ENCODE data around the gene SCNN1A. TPM values are rescaled to one million over a fixed set of nuclear protein-coding genes. Genes with fewer than 3 reads are reported as not detected.

The SCNN1A gene
- total and polyA plus RNA-seq, 4 donors: 86.6 to 312 (median 125) TPM

DNA sequence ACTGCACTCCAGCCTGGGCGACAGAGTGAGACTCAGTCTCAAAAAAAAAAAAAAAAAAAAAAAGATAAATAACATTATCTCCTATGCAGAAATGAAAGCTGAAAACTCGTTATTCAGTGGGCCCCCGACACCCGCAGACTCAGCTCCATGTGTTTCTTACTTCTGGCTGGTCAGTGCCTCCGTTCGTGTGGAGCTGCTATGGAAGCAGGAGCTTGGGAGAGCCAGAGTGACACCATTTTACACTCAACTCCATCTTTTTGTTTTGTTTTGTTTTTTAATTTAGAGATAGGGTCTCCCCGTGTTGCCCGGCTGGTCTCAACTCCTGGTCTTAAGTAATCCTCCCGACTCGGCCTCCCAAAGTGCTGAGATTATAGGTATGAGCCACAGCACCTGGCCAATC lies 78.2 kb downstream of the SCNN1A start:
- H3K27ac ChIP-seq (ENCODE audit: low read depth in 1 of 2, low read length in 1 of 2): no peak overlapping the region
- TF ChIP-seq, protein P1, sequence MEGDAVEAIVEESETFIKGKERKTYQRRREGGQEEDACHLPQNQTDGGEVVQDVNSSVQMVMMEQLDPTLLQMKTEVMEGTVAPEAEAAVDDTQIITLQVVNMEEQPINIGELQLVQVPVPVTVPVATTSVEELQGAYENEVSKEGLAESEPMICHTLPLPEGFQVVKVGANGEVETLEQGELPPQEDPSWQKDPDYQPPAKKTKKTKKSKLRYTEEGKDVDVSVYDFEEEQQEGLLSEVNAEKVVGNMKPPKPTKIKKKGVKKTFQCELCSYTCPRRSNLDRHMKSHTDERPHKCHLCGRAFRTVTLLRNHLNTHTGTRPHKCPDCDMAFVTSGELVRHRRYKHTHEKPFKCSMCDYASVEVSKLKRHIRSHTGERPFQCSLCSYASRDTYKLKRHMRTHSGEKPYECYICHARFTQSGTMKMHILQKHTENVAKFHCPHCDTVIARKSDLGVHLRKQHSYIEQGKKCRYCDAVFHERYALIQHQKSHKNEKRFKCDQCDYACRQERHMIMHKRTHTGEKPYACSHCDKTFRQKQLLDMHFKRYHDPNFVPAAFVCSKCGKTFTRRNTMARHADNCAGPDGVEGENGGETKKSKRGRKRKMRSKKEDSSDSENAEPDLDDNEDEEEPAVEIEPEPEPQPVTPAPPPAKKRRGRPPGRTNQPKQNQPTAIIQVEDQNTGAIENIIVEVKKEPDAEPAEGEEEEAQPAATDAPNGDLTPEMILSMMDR (IDR thresholded peaks at IDR 0.05; ENCODE audit: control extremely low read depth, extremely low read depth): no peak

More for the DNA sequence above, 78.2 kb downstream of the SCNN1A start:
- Histone ChIP-seq H3K9ac (ENCODE audit: insufficient read depth in 1 of 2, low read length in 2 of 2) (no peak overlapping the region), H3K4me3 (no peak overlapping the region), H3K36me3 (ENCODE audit: control insufficient read depth in 4 of 4, insufficient read depth in 4 of 4, low read length in 4 of 4) (no peaks in the 10 kb centered on the region), H3K4me1 (ENCODE audit: control insufficient read depth in 5 of 5, insufficient read depth in 5 of 5, low read length in 5 of 5) (peaks cover 0 to 7% (median 0%) of the 10 kb centered on the region in 5 donors), H3K27me3 (ENCODE audit: control insufficient read depth in 3 of 3, insufficient read depth in 3 of 3, low read length in 2 of 3) (peaks cover 0 to 3% (median 0%) of the 10 kb centered on the region in 3 donors), H3K9me3 (ENCODE audit: control insufficient read depth in 4 of 4, insufficient read depth in 3 of 4, low read length in 3 of 4) (no peaks in the 10 kb centered on the region)
- ATAC-seq (ENCODE audit: insufficient read depth, low FRiP score): no peak
- WGBS, 2 donors: 93 to 96% methylated on average over 9 of the region's 10 CpGs
- DNase-seq: no peak

Small RNA genes lying within 50 kb of the gene (small RNA-seq; reads per million reads assigned to genes)
- gene RN7SL391P (ENCODE audit: low replicate concordance): not detected

Other genes with a start within 250 kb of the SCNN1A start
- 100 to 1,000 TPM; 240 to 406 TPM for gene CD9, start 175.2 kb downstream of the SCNN1A start, total RNA-seq
- 100 to 1,000 TPM; 352 to 425 TPM for gene CD9, start 175.2 kb downstream of the SCNN1A start, polyA plus RNA-seq
- gene PLEKHG6, start 64.9 kb downstream of the SCNN1A start, total RNA-seq: 1 to 10 TPM; 1.6 to 2.9 TPM
- gene PLEKHG6, start 64.9 kb downstream of the SCNN1A start, polyA plus RNA-seq: 1 to 10 TPM in 1 of 2 donors, under 1 TPM in 1; 0.74 to 2.9 TPM
- 100 to 1,000 TPM; 175 to 184 TPM for gene TNFRSF1A, start 33.5 kb downstream of the SCNN1A start, total RNA-seq
- gene TNFRSF1A, start 33.5 kb downstream of the SCNN1A start, polyA plus RNA-seq: 100 to 1,000 TPM in 1 of 2 donors, 10 to 100 TPM in 1; 81.6 to 182 TPM
- gene LTBR, start 8.6 kb upstream of the SCNN1A start, total RNA-seq: 100 to 1,000 TPM in 1 of 2 donors, 10 to 100 TPM in 1; 52.6 to 134 TPM
- 100 to 1,000 TPM; 111 to 134 TPM for gene LTBR, start 8.6 kb upstream of the SCNN1A start, polyA plus RNA-seq
- gene CD27, start 69.4 kb upstream of the SCNN1A start, total RNA-seq: 1 to 10 TPM; 1.9 to 2.0 TPM
- 1 to 10 TPM; 1.5 to 3.1 TPM for gene CD27, start 69.4 kb upstream of the SCNN1A start, polyA plus RNA-seq
- gene TAPBPL, start 76.5 kb upstream of the SCNN1A start, total RNA-seq: 10 to 100 TPM; 27.4 to 28.2 TPM
- 10 to 100 TPM; 11.2 to 26.8 TPM for gene TAPBPL, start 76.5 kb upstream of the SCNN1A start, polyA plus RNA-seq
- gene VAMP1, start 95.1 kb upstream of the SCNN1A start, total RNA-seq: 10 to 100 TPM in 1 of 2 donors, 1 to 10 TPM in 1; 7.5 to 14.1 TPM
- 1 to 10 TPM; 4.7 to 5.1 TPM for gene VAMP1, start 95.1 kb upstream of the SCNN1A start, polyA plus RNA-seq
- gene MRPL51, start 117.7 kb upstream of the SCNN1A start, total RNA-seq: 100 to 1,000 TPM in 1 of 2 donors, 10 to 100 TPM in 1; 34.5 to 123 TPM
- 100 to 1,000 TPM in 1 of 2 donors, 10 to 100 TPM in 1; 80.4 to 103 TPM for gene MRPL51, start 117.7 kb upstream of the SCNN1A start, polyA plus RNA-seq
- gene NCAPD2, start 118.5 kb upstream of the SCNN1A start, total RNA-seq: 10 to 100 TPM; 19.8 to 30.7 TPM
- gene NCAPD2, start 118.5 kb upstream of the SCNN1A start, polyA plus RNA-seq: 10 to 100 TPM in 1 of 2 donors, 1 to 10 TPM in 1; 5.8 to 11.8 TPM
- gene GAPDH, start 159.0 kb upstream of the SCNN1A start, total RNA-seq: 1,000 to 10,000 TPM in 1 of 2 donors, 100 to 1,000 TPM in 1; 843 to 1,983 TPM
- gene GAPDH, start 159.0 kb upstream of the SCNN1A start, polyA plus RNA-seq: 1,000 to 10,000 TPM; 1,405 to 3,540 TPM
- 10 to 100 TPM; 10.0 to 25.1 TPM for gene IFFO1, start 180.5 kb upstream of the SCNN1A start, total RNA-seq
- gene IFFO1, start 180.5 kb upstream of the SCNN1A start, polyA plus RNA-seq: 10 to 100 TPM; 24.4 to 26.7 TPM
- 10 to 100 TPM in 1 of 2 donors, 1 to 10 TPM in 1; 7.9 to 36.0 TPM for gene NOP2, start 192.7 kb upstream of the SCNN1A start, total RNA-seq
- 10 to 100 TPM; 30.7 to 37.6 TPM for gene NOP2, start 192.7 kb upstream of the SCNN1A start, polyA plus RNA-seq
- 100 to 1,000 TPM; 198 TPM for gene CHD4, start 231.8 kb upstream of the SCNN1A start, total RNA-seq
- 100 to 1,000 TPM in 1 of 2 donors, 10 to 100 TPM in 1; 82.0 to 182 TPM for gene CHD4, start 231.8 kb upstream of the SCNN1A start, polyA plus RNA-seq

Measured in lung (tissue), 13 donors.